ENCODE measurements around the gene LRRC45. TPM values are rescaled to one million over a fixed set of nuclear protein-coding genes. Genes with fewer than 3 reads are reported as not detected.

Gene LRRC45
- total RNA-seq, 2 experiments from 2014 or later: 41.2 to 52.0 TPM

- H3K9me2 ChIP-seq (ENCODE audit: insufficient read depth, low read length): no peaks in the 10 kb centered on the region
- no TSS peak for BruUV-seq (replicated peaks)
- H3K36me3 ChIP-seq (ENCODE audit: insufficient read depth, low read length): peaks cover 14% of the 10 kb centered on the region
- H2AFZ ChIP-seq (ENCODE audit: low read length): no peak overlapping the region
- H3K4me1 ChIP-seq (ENCODE audit: insufficient read depth, low read length, poor library complexity, severe bottlenecking): peaks cover 25% of the 10 kb centered on the region
- no peaks in the 10 kb centered on the region for H4K20me1 ChIP-seq (ENCODE audit: insufficient read depth, low read length)
- POLR2A ChIA-PET: no interaction called here
- TF ChIP-seq CTCF (conservative IDR thresholded peaks at IDR 0.05; ENCODE audit: low read length) (no peak), EZH2phosphoT487 (IDR thresholded peaks at IDR 0.05; ENCODE audit: borderline replicate concordance, low read depth, low read length) (no peak)
- CTCF ChIA-PET (ENCODE audit: unreplicated experiment): interaction anchor here (0.8 kb wide), 1 partner anchor 35 kb away, joined by 4 read pairs; the partner anchor contains the start of gene DCXR
- H3K4me3 ChIP-seq (ENCODE audit: low read depth, low read length, poor library complexity, severe bottlenecking): no peak overlapping the region
- no peak overlapping the region for H3K4me2 ChIP-seq (ENCODE audit: low read length)
- DNase-seq (ENCODE audit: low spot score): no peak
- H3K9me3 ChIP-seq (ENCODE audit: low read length): no peaks in the 10 kb centered on the region
- no peak overlapping the region for H3K27ac ChIP-seq (ENCODE audit: low read depth, low read length, poor library complexity, severe bottlenecking)
- H3K79me2 ChIP-seq (ENCODE audit: insufficient read depth, low read depth, low read length): no peaks in the 10 kb centered on the region
- intact Hi-C loops (cut with micrococcal nuclease; ENCODE audit: unreplicated experiment): no loop called here
Observed at GRCh38 chr17:82072827-82073226, 49.7 kb downstream of the LRRC45 start.

GRCh38 chr17:82073446-82073845, 50.3 kb downstream of the LRRC45 start:
- H3K4me2 ChIP-seq (ENCODE audit: low read length): no peak overlapping the region
- intact Hi-C loops (cut with micrococcal nuclease; ENCODE audit: unreplicated experiment): no loop called here
- H4K20me1 ChIP-seq (ENCODE audit: insufficient read depth, low read length): no peaks in the 10 kb centered on the region
- CTCF ChIA-PET (ENCODE audit: unreplicated experiment): interaction anchor here (0.8 kb wide), 1 partner anchor 36 kb away, joined by 4 read pairs; the partner anchor contains the start of gene DCXR
- H2AFZ ChIP-seq (ENCODE audit: low read length): no peak overlapping the region
- no peak overlapping the region for H3K4me3 ChIP-seq (ENCODE audit: low read depth, low read length, poor library complexity, severe bottlenecking)
- no peaks in the 10 kb centered on the region for H3K9me2 ChIP-seq (ENCODE audit: insufficient read depth, low read length)
- POLR2A ChIA-PET: no interaction called here
- no peak overlapping the region for H3K27ac ChIP-seq (ENCODE audit: low read depth, low read length, poor library complexity, severe bottlenecking)
- H3K79me2 ChIP-seq (ENCODE audit: insufficient read depth, low read depth, low read length): no peaks in the 10 kb centered on the region
- peaks cover 20% of the 10 kb centered on the region for H3K36me3 ChIP-seq (ENCODE audit: insufficient read depth, low read length)
- H3K9me3 ChIP-seq (ENCODE audit: low read length): no peaks in the 10 kb centered on the region
- no peak for DNase-seq (ENCODE audit: low spot score)
- no TSS peak for BruUV-seq (replicated peaks)
- no peak for TF ChIP-seq CTCF (conservative IDR thresholded peaks at IDR 0.05; ENCODE audit: low read length)
- TF ChIP-seq EZH2phosphoT487 (IDR thresholded peaks at IDR 0.05; ENCODE audit: borderline replicate concordance, low read depth, low read length): no peak
- peaks cover 25% of the 10 kb centered on the region for H3K4me1 ChIP-seq (ENCODE audit: insufficient read depth, low read length, poor library complexity, severe bottlenecking)

- ChIA-PET CTCF (ENCODE audit: unreplicated experiment) (no interaction called here), POLR2A (interaction anchor here (0.7 to 1.4 kb wide), 2 partner anchors 10 to 221 kb away, joined by 4 to 5 read pairs; no protein-coding TSS in a partner anchor)
- no peak for TF ChIP-seq CTCF (conservative IDR thresholded peaks at IDR 0.05; ENCODE audit: low read length)
- Histone ChIP-seq H4K20me1 (ENCODE audit: insufficient read depth, low read length) (no peaks in the 10 kb centered on the region), H3K4me2 (ENCODE audit: low read length) (0 out of 2 replicates have a peak overlapping the region, but pooled peaks have one; percentile 31), H3K4me1 (ENCODE audit: insufficient read depth, low read length, poor library complexity, severe bottlenecking) (peaks cover 25% of the 10 kb centered on the region), H3K79me2 (ENCODE audit: insufficient read depth, low read depth, low read length) (no peaks in the 10 kb centered on the region), H3K4me3 (ENCODE audit: low read depth, low read length, poor library complexity, severe bottlenecking) (no peak overlapping the region), H3K36me3 (ENCODE audit: insufficient read depth, low read length) (peaks cover 46% of the 10 kb centered on the region), H3K9me2 (ENCODE audit: insufficient read depth, low read length) (no peaks in the 10 kb centered on the region), H3K9me3 (ENCODE audit: low read length) (no peaks in the 10 kb centered on the region), H2AFZ (ENCODE audit: low read length) (no peak overlapping the region), H3K27ac (ENCODE audit: low read depth, low read length, poor library complexity, severe bottlenecking) (peak overlapping the region; percentile 66)
- DNase-seq (ENCODE audit: low spot score): no peak
- intact Hi-C loops (cut with micrococcal nuclease; ENCODE audit: unreplicated experiment): no loop called here
- no TSS peak for BruUV-seq (replicated peaks)
Observed at GRCh38 chr17:82076018-82076784, 53.1 kb downstream of the LRRC45 start.
